ENCODE data around the gene ICA1. TPM values are rescaled to one million over a fixed set of nuclear protein-coding genes. Genes with fewer than 3 reads are reported as not detected.

The ICA1 gene
- total and polyA plus RNA-seq, 2 of the 4 experiments (the other 2 are of a cell fraction): not detected

DNA sequence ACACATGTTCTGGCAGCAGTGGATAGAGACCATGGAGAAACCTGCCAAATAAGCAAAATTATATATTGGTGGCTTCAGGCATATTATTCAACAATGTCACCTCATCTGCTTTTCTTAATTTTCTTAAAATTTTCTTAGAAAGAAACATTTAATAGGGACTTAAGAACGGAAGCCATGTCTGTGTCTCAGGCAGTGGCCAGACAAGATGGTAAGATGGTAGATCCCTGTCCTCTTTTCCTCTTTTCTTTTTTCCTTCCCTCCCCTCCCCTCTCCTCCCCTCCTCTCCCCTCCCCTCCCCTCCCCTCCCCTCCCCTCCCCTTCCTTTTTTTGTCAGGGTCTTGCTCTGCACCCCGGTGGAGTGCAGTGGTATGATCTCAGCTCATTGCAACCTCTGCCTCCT, 24.2 kb upstream of the ICA1 start:
- dilution Hi-C loops (cut with HindIII; ENCODE audit: low sequenced_read_pairs, unreplicated experiment): no loop called here
- H3K18ac ChIP-seq (ENCODE audit: low read depth, low read length): no peak overlapping the region
- H3K9me3 ChIP-seq (ENCODE audit: control insufficient read depth, insufficient read depth, low read length): no peaks in the 10 kb centered on the region; the same call in 1 of the 2 replicates
- no peaks in the 10 kb centered on the region for H3K79me1 ChIP-seq (ENCODE audit: low read depth in 1 of 2, low read length in 2 of 2)
- H2AK5ac ChIP-seq (ENCODE audit: low read depth, low read length): no peak overlapping the region
- TF ChIP-seq BHLHE40 (IDR thresholded peaks at IDR 0.05; ENCODE audit: low read depth, low read length) (no peak), SMC3 (IDR thresholded peaks at IDR 0.05; ENCODE audit: low read depth, low read length) (no peak), MXI1 (IDR thresholded peaks at IDR 0.05; ENCODE audit: borderline replicate concordance, low read depth, low read length) (no peak), RAD21 (IDR thresholded peaks at IDR 0.05; ENCODE audit: low read length) (no peak), NFE2L2 (IDR thresholded peaks at IDR 0.05; ENCODE audit: low read depth, low read length) (no peak), RFX5 (IDR thresholded peaks at IDR 0.05; ENCODE audit: low read depth, low read length) (no peak), MAFK (IDR thresholded peaks at IDR 0.05; ENCODE audit: low read depth, low read length) (no peak), CEBPB (IDR thresholded peaks at IDR 0.05; ENCODE audit: low read depth, low read length) (no peak), RCOR1 (IDR thresholded peaks at IDR 0.05; ENCODE audit: insufficient replicate concordance, low read length) (no peak), POLR2A (IDR thresholded peaks at IDR 0.05; ENCODE audit: low read depth, low read length) (no peak), FOS (IDR thresholded peaks at IDR 0.05; ENCODE audit: low read depth, low read length) (no peak)
- TF ChIP-seq, protein P1, sequence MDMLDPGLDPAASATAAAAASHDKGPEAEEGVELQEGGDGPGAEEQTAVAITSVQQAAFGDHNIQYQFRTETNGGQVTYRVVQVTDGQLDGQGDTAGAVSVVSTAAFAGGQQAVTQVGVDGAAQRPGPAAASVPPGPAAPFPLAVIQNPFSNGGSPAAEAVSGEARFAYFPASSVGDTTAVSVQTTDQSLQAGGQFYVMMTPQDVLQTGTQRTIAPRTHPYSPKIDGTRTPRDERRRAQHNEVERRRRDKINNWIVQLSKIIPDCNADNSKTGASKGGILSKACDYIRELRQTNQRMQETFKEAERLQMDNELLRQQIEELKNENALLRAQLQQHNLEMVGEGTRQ (IDR thresholded peaks at IDR 0.05; ENCODE audit: low read depth, low read length): no peak
- TF ChIP-seq, protein P2, sequence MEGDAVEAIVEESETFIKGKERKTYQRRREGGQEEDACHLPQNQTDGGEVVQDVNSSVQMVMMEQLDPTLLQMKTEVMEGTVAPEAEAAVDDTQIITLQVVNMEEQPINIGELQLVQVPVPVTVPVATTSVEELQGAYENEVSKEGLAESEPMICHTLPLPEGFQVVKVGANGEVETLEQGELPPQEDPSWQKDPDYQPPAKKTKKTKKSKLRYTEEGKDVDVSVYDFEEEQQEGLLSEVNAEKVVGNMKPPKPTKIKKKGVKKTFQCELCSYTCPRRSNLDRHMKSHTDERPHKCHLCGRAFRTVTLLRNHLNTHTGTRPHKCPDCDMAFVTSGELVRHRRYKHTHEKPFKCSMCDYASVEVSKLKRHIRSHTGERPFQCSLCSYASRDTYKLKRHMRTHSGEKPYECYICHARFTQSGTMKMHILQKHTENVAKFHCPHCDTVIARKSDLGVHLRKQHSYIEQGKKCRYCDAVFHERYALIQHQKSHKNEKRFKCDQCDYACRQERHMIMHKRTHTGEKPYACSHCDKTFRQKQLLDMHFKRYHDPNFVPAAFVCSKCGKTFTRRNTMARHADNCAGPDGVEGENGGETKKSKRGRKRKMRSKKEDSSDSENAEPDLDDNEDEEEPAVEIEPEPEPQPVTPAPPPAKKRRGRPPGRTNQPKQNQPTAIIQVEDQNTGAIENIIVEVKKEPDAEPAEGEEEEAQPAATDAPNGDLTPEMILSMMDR (conservative IDR thresholded peaks at IDR 0.05; ENCODE audit: low read depth, low read length): no peak
- TF ChIP-seq, protein P3, sequence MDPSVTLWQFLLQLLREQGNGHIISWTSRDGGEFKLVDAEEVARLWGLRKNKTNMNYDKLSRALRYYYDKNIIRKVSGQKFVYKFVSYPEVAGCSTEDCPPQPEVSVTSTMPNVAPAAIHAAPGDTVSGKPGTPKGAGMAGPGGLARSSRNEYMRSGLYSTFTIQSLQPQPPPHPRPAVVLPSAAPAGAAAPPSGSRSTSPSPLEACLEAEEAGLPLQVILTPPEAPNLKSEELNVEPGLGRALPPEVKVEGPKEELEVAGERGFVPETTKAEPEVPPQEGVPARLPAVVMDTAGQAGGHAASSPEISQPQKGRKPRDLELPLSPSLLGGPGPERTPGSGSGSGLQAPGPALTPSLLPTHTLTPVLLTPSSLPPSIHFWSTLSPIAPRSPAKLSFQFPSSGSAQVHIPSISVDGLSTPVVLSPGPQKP (IDR thresholded peaks at IDR 0.05; ENCODE audit: borderline replicate concordance, low read depth, low read length): no peak
- BruUV-seq (replicated peaks): no TSS peak
- CTCF ChIA-PET: no interaction called here
- no peak overlapping the region for H4K8ac ChIP-seq (ENCODE audit: low read depth in 2 of 2, low read length in 2 of 2)
- H4K5ac ChIP-seq (ENCODE audit: low read depth, low read length): no peak overlapping the region
- H2BK120ac ChIP-seq (ENCODE audit: low read depth, low read length): no peak overlapping the region
- no peak overlapping the region for H2BK15ac ChIP-seq (ENCODE audit: low read depth, low read length)
- H3K4me3 ChIP-seq (ENCODE audit: insufficient read depth, low read depth, low read length): no peak overlapping the region
- H2BK5ac ChIP-seq (ENCODE audit: low read depth, low read length, poor library complexity, severe bottlenecking): no peak overlapping the region
- H3K27ac ChIP-seq (ENCODE audit: insufficient read depth, low read length): no peak overlapping the region
- H2BK20ac ChIP-seq (ENCODE audit: low read depth, low read length): no peak overlapping the region
- no peak overlapping the region for H3K14ac ChIP-seq (replicated peaks; ENCODE audit: low read depth, low read length)
- ATAC-seq (ENCODE audit: low read depth): no peak
- H3K9me1 ChIP-seq (ENCODE audit: insufficient read depth, low read length): no peaks in the 10 kb centered on the region
- no peak overlapping the region for H3K4ac ChIP-seq (ENCODE audit: low read depth, low read length)
- H3K4me2 ChIP-seq (ENCODE audit: low read depth, low read length): no peak overlapping the region
- no peak overlapping the region for H2AK9ac ChIP-seq (replicated peaks; ENCODE audit: low read depth, low read length, poor library complexity)
- no peak for DNase-seq
- no peak overlapping the region for H3K9ac ChIP-seq (ENCODE audit: low read depth, low read length)
- no peak overlapping the region for H3K23ac ChIP-seq (ENCODE audit: low read depth, low read length)
- no peaks in the 10 kb centered on the region for H3K27me3 ChIP-seq (ENCODE audit: control insufficient read depth, insufficient read depth, low read length)
- POLR2A ChIA-PET (ENCODE audit: unreplicated experiment): no interaction called here
- in situ Hi-C loops (cut with MboI; ENCODE audit: low sequenced_read_pairs): no loop called here
- H3K36me3 ChIP-seq (ENCODE audit: control insufficient read depth, insufficient read depth, low read length): no peaks in the 10 kb centered on the region
- no CpG with 5 or more reads among the region's 2 CpGs for WGBS, 2 experiments (ENCODE audit: extremely low coverage in 2 of 2, insufficient read length in 1 of 2)
- no peak overlapping the region for H3K56ac ChIP-seq (ENCODE audit: extremely low read depth, insufficient read depth, low read length)
- H3K4me1 ChIP-seq (ENCODE audit: control insufficient read depth, insufficient read depth, low read length): no peaks in the 10 kb centered on the region
- no peaks in the 10 kb centered on the region for H4K20me1 ChIP-seq (ENCODE audit: insufficient read depth, low read length)
- no peak overlapping the region for H4K91ac ChIP-seq (ENCODE audit: insufficient read depth, low read depth, low read length)
- H2AFZ ChIP-seq (replicated peaks; ENCODE audit: low read length, poor library complexity): no peak overlapping the region
- intact Hi-C loops (cut with micrococcal nuclease): no loop called here

All from IMR-90 (cell line).